ENCODE results near the gene ARHGAP36.

ARHGAP36 gene, protein sequence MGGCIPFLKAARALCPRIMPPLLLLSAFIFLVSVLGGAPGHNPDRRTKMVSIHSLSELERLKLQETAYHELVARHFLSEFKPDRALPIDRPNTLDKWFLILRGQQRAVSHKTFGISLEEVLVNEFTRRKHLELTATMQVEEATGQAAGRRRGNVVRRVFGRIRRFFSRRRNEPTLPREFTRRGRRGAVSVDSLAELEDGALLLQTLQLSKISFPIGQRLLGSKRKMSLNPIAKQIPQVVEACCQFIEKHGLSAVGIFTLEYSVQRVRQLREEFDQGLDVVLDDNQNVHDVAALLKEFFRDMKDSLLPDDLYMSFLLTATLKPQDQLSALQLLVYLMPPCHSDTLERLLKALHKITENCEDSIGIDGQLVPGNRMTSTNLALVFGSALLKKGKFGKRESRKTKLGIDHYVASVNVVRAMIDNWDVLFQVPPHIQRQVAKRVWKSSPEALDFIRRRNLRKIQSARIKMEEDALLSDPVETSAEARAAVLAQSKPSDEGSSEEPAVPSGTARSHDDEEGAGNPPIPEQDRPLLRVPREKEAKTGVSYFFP

DNA sequence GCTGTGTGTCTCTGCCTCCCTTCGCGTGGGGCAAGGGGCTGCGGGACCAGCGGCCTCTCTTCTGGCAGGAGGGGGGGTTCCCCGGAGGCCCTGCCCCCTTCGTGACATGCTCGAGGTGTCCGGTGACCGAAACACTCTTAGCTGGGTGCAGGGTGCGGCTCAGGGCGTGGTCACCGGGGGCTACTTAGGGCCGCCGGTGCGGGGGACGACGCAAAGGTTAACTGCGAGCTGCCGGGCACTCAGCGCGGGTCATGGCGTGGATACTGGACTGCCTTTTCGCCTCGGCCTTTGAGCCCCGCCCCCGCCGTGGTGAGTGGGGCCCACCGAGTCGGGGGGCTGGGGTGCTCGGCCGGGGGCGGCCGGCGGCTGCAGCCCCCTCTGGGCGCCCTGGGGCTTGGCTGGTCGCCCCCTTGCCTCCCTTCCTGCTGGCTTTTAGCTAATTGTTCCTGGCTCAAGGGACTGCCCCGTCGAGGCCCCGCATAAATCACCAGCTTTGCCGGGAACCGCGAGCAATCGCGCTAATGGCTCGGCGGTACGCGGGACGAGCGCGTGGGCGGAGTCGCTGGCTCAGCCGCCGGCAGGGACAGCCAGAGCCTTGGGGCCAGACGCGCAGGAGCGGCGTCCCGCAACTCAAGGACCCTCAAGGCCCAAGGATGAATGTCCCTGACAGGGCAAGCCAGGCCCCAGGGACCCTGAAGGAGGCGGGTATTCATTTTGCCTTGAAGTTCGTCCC is at the start of gene ARHGAP36:
Gene ARHGAP36, plus strand, starts transcription at position 211 of the 733 bp plus-strand sequence. CDS start 23,320 bp downstream, outside the sequence.
- no peak for DNase-seq

DNA sequence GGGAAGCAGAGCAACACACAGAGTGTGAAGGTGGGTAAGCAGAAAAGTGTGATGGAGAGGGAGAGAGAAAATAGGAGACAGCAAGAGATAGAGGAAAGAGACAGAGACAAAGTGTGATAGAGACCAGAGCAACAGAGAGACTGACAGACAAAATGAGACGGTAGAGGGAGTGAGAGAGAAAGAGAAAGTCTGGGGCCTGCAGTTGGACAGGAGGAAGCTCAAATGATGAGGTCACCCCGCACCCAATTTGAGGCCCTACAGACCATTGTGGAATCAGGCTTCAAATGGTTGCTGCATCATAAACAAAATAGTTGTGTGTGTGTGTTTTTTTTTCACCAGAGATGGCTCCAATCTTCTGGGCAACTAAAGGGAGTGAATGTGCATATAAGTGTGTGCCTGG is 48.0 kb upstream of the ARHGAP36 start:
- DNase-seq, result no peak

DNA sequence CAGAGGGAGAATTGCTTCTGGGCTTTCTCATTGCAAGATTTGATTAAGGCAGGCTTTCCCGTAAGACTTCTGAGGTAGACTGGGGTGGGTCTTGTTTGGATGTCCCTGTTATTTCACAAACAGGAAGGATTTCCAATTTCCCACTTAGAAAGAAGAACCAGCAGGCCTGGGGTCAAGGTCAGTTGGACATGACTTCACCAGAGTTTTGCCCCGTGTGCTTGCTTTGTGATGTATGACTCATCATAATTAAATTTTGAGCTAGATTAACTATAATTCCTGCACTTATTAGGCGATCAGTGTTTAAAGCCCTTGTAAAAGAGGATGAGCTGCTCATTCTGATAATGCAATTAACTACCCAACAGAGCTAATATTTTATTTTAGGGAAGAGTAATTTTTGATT is 32.8 kb upstream of the ARHGAP36 start:
- DNase-seq, result no peak

DNA sequence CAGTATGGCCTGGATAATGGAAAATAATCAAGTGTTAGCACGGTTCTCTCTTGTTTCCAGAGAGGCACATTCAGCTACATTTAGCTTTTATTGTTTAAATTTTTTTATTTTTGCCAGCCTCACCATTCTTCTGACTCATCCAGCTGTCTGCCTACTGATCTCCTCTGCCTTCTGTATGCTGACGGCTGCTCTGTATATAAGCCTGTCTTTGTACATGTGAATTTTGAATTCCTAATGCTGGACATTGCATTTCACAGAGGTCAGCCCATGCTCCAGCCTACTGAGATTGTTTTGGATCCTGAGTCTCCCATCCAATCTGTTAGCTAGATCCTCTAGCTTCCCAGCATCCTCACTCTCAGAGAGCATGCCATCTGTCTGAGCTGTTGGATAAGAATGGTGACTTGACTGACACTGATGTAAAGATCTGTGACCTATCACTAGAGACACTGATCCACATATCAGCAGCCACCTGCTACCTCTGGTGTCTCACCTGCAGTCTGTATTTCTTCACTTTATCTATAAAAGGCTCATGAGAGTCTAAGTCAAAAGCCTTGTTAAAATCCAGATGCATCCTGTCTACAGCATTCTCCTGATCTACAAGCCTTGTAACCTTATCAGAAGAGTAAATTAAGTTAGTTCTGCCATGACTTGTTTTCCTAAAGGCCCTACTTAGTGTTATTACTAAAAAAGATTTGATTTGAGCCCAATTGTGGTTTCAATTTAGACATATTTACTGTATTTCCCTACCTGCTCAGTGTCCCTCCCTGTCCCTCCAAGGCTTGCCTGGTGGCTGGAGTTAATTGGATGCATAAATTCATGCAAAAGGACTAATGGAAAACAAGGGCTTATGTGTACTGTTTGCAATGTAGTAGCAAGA is 25.6 kb upstream of the ARHGAP36 start:
- DNase-seq, result no peak

DNA sequence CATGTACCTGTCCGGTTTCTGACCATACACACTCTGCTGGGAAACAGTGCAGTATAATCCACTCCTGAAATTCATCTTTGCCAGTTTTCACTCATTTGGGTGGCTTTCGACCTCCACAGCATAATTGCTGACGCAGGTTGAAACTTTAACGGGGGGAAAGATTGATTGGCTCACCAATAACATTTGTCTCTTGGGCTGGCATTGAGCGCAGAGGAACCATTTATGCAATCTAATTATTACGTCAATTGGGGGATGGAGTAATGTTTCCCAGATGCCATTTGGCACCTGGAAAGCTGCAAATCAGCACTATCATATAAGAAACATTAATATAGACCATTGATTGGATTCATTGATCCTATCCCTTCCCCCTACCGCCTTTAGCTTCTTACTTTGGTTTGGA is 24.1 kb upstream of the ARHGAP36 start:
- DNase-seq, result no peak

DNA sequence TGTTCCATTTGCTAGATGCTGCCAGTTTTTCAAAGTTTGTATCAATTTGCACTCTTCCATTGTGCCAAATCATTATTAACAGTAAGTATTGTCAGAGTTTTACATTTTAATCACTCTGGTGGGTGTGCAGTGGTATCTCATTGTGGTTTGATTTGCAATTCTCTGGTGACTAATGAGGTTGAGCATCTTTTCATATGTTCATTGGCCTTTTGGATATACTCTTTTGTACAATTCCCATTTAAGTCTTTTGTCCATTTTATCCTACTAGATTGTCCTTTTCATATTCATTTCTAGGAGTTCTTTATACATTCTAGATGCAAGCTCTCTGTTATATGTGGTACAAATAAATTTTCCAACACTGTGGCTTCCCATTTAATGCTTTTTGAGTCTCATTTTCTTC is 17.4 kb upstream of the ARHGAP36 start:
- no peak for DNase-seq

DNA sequence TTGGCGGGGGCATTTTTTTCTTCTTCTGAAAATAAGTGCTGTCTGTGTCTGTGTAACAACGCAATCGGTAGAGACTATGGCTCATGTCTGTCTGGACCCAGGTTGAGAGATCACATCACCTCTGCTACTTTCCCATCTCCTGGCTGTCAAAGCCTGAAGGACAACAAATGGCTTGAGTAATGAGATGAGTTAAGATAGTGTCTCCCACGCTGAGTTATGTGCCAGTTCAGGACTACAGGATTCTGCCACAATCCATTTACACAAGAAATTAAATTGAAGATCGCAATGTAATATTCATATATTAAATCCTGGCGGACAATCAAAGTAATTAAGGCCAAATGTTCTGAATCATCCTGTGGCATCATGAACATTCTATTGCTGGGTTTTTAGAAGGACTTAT is 16.5 kb upstream of the ARHGAP36 start:
- DNase-seq, result no peak

DNA sequence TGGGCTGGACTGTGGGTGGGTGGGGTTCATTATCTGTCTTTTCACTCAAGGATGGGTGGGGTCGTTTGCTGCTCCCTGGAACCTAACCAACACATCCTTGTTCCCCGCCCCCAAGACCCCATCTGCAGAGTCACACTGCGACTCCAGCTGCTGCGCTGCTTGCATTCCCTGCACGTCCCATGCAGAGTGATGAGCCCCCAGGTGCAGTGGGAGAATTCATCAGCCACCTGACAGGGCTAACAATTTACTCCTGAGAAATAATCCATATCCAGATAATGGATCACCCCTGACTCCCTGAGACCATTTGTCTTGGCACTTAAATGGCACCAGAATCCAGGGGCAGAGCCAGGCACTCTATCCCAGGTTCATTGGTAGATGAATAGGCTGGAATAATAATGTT is 12.4 kb upstream of the ARHGAP36 start:
- DNase-seq, result no peak

DNA sequence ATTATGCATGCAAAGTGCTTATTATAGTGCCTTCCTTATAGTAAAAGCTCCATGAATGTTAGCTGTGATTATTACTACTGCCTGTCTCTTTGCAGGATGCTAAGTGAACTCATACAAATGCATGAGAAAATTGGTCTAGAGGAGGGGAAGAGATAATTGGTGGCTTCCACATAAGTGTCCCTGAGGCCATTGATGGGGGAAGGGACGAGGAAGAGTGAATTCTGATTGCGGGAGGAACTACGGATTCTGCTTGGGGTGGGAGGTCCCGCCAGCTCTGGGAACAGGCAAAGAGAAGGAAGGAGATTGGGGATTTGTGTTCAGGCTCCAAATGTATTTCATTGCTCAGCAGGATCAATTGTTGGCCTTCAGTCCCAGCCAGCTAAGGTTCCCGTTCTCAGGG is 11.6 kb upstream of the ARHGAP36 start:
- no peak for DNase-seq

DNA sequence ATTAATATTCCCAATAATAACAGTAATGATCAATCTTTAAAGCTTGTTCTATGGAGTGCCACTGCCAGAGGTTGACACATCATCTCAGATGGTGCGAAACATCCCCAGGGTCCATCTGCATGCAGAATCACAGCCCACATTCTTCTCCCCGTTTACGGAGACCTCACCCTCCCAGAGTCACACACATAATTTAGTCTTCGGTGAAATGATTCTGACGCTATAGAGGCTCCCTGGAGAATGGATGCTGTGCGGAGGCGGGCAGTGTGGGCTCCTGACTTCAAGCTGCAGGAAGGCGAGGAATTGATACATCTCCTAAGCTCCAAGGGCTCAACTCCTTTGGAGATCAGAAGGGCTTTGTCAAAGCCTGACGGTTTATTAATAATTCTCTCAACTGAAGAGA is 11.0 kb upstream of the ARHGAP36 start:
- no peak for DNase-seq

DNA sequence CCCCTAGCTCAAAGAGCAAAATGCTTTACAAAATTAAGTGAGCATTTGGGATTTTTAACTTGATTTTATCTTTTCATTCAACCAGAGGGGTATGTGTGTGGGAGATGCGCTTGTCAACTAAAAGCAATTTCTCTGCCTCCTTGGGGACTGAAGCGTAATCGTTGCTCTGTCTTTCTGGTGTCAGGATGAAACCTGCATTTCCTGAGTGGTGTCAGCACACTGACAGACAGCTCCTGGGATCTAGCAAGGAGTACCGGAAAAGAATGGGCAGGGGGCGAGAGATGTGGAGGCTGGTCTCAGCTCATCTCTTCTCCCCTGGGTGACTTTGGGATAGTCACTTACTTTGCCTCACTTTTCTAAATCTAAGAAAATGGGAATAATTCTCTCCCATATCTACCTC is 5.1 kb upstream of the ARHGAP36 start:
- no peak for DNase-seq

DNA sequence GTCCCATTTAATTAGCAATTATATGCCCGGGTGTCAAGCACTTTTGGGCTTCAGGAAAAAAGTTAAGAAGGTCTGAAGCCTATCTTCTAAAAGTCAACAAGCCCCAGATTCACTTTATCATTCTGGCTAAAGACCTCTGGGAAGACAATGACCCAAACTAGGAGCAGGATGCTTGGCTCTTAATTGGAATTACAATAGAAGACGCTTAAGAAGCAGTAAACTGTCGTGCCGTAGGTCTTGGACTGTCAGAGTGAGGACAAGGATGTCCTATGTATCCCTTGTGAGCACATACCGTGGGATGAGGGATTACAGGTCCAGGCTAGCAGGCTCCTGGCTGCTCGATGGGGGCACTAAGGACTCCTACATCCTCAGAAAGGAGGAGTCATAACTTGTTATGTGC is 3.2 kb upstream of the ARHGAP36 start:
- no peak for DNase-seq

DNA sequence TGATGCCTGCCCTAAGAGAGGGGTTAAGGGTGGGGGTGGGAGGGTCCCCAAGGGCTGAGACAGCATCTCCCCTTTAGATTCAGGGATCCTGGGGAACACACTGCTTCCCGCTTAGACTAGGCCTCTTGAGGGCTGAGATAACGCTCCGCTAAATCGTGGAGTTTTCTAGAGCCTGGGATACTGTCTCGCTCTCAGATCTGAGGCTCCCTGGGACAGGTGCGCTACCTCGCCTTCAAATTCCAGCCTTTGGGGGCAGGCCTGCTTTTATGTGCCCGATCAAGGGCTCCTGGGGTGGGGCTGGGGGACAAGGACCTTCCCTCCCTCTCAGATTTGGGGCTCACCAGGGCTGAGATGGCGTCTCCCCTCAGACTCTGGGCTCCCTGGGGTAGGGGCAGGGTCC is 440 bp upstream of the ARHGAP36 start:
- DNase-seq, result no peak

DNA sequence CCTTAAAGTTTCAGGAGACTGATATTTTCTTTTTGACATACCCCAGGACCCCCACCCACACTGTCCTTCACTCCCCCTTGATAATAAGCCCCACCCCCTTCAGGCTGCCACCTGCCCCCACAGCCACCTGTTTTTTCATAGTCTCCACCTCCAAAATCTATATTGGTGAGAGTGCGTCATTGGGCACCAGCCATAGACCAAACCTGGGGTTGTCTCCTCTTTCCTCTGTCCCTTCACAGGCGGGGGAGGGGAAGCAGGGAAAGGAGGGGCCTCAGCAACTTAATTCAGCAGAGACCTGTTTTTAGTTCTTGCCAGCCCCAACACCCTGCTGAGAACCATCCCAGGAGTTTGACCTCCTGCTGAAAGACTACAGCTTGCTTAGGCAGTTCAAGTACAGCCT is 1.1 kb downstream of the ARHGAP36 start:
- DNase-seq, result no peak

DNA sequence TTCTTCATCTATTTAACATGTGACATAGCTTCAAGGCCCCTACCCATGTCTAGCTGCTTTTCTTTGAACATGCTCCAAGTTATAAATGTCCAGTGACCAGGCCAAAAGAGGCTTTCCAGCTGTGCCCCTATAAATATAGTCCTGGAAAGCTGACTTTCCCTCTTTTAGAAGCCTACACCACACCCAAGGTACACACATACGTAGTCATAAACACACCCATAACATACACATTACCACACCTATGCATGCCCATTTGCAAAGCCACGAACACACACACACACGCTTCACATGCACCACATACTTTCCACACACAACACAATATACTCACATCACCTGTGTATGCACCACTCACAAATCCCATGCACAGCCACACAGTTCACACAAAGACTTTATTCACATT is 2.0 kb downstream of the ARHGAP36 start:
- DNase-seq, result no peak

DNA sequence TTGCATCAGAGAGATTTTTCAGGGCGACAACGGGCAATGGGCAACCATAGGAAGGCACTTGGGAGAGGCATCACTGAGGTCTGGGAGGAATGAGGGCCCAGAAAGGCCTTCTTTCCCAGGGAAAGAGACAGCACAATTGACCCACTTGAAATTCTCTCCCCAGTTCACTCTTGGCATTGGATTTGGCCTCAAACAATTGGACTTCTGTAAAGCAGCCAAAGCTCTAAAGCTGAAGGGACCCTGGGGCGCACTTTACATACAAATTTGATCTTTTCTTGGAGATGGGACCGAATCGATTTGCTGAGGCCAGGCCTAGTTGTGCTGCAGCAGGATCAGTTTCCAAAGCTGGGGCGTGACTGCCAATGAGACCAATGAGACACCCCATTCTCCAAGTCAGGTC is 3.2 kb downstream of the ARHGAP36 start:
- DNase-seq, result no peak

DNA sequence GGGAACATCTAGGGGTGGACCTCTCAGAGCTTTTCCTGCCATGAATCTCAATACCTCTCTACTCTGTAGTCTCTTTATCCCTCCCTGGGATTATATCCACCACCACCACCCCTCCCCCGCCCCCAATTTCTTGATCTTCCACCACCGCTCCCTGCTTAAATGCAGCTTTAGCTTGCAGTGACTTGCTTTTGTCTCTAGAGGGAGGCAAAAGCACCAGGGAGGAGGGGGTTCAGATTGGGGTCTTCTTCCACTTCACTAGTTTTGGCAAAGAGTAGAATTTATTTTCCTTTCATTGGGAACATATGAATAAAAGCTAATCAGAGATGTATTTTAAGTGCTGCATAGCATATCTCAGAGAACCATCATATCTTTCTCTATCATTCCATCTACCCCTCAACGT is 5.5 kb downstream of the ARHGAP36 start:
- DNase-seq, result no peak

DNA sequence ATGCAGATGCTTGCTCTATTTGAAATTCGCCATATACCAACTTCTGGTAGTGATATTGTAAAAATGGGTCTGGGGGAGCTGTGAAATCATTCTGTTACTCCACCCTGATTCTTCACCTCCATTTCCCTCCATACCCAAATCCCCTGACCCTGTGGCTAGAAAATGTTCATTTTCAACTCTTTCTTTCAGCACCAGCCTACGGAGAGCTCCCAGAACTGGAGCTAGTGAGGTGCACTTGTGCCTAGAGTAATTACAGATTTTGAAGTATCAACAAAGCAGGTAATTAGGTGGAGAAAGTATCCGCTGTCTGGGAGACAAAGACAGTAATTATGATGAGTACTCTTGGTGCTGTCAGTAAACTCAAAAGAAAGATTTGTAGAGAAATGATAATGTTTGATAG is 8.1 kb downstream of the ARHGAP36 start:
- DNase-seq, result no peak

DNA sequence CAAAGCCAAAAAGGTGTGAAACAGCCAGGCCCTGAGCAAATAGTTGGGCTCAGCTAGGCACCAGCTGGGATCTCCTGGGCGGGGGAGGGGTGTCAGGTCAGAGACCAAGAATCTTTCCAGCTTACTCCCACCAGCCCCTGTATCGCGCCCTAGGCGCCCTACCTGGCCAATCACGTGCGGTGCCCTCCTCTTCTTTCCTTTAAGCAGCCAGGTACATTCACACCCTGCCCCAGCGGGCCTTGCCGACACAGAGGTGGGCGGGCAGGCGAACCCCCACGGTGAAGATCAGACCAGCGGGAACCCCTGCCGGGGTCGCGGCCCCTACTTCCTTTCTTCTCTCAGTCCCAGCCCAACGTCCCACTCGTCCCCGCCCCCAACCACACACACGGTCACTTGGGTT is 9.1 kb downstream of the ARHGAP36 start:
- no peak for DNase-seq

DNA sequence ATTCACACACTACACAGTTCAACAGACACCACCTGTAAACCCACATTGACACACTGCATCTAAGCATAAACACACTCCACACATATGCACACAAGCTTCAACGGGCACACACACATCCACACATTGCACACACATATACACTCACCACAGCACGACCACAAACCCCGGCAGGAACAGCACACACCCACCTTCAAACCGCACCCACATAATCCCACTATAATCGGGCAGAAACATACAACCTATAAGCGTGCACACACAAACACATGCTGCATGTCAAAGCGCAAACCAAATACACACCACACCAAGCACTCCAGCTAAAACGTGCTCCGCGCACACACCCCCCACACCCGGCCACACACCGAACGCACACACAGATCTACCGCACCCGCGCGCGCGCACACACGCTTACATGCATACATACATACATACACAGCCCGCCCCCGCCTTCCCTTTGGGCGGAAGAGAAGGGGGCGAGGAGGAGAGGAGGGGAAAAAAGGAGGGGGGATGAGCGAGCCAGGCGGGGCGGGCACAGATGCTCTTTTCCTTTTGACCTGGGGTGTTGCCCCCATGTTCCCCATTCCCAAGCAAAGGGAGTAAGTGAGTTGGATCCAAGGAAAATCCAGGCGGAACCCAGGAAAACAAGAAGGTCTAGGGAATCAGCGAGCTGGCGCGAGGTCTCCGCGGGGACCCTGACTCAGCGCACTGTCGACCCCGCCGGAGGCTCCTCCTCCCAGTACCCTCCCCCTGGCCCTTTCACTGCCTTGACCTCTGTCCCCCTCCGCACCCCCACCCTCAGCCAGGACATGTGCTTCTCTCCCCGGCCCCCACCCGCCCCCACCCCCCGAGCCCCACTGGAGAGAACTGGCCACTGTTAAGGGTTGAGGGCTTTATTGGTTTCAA is 9.9 kb downstream of the ARHGAP36 start:
- DNase-seq, result no peak

DNA sequence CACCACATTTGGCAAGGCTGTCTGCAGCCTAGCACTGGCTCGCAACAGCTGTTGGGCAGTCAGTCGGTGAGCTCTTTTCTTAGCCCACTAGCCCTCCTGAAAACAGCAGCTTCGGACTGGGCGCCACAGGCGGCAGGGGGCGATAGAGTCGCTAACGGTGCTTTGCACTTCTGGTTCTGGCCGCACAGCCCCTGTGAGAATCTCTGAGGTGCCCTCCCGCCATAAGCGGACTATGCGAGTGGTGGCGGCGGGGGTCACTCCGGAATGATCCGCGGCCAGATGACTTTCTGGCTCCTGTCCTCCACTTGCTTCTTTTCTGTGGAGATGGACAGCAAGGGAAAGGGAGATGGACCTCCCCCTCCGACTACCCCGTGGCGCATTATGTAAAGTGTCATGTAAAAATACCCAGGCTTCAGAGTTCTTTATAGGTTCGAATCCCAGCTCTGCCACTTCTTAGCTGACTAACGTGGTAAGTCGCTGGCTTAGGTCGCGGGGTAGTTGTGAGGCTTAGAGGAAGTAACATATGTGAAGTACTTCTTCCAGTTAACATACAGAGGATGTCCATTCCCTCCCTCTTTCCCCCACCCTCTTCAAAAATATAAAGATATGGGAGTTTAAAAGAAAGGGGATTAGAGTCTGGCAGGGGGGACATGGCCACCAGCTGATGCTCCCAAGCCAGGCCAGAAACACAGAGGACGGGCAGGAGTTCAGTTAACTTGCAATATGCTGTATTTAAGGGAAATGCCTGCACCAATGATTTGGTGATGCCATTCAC is 11.0 kb downstream of the ARHGAP36 start:
- DNase-seq, result no peak
